K562 (cell line): ENCODE results near the gene JAKMIP2. TPM values are rescaled to one million over a fixed set of nuclear protein-coding genes. Genes with fewer than 3 reads are reported as not detected.

ENCODE experiments used
- ATAC-seq: fragments of 200-7000 bp; cut with Tn5 transposase; 3 replicates; pipeline ENCODE4 v1.9.1; 2020; ENCODE audit warnings: moderate library complexity
- BruUV-seq: library from RNA; stranded (reverse); fragments of 400-500 nt; replicated peaks from 2 replicates; lab custom pipeline; 2021; lab: Mats Ljungman, UMichigan
- CTCF ChIA-PET: fragments of 300-600 bp; formaldehyde crosslinking; extraction: SDS; loops from one replicate; lab custom pipeline; 2021; ENCODE audit warnings: low intra/inter-chr PET ratio; lab: Yijun Ruan, JAX
- POLR2A ChIA-PET: fragments of 300-600, 350-650 bp; sonication (Branson Sonifier 250); formaldehyde crosslinking; extraction: SDS; loops from one replicate; lab custom pipeline; 2021; ENCODE audit warnings: antibody characterized with exemption, inconsistent platforms; lab: Yijun Ruan, JAX
- DNase-seq, 4 experiments: peaks; one replicate each; pipeline versions ENCODE4 v3.0.0 to v3.0.0-alpha.2; 2011 to 2018; ENCODE audit warnings: low spot score in 3 of 4, mixed read lengths in 3 of 4; ENCODE audit errors: extremely low read depth in 1 of 4
- FAIRE-seq: peaks from 2 replicates; lab custom pipeline; 2011; peaks lifted over from hg19 to GRCh38; lab: Jason Lieb, UNC
- H2AFZ ChIP-seq: 2 replicates; pipeline ENCODE4 v1.6.0; 2011; ENCODE audit warnings: low read depth, low read length, control low read depth, inconsistent platforms
- H3K27ac ChIP-seq: fragments of 200-600 bp; 3 replicates; pipeline ENCODE4 v1.8.0; 2011; ENCODE audit warnings: low read depth, mild to moderate bottlenecking, control low read depth, inconsistent platforms, low read length, moderate library complexity, mixed read lengths; ENCODE audit errors: extremely low read depth
- H3K27me3 ChIP-seq, 2 experiments: fragments of 300-600 bp in 1 of 2; 2 replicates in 1 of 2; 3 replicates in 1 of 2; pipeline versions ENCODE4 v1.6.0 to v1.8.0; 2011; ENCODE audit warnings: inconsistent platforms in 2 of 2, low read length in 2 of 2, mild to moderate bottlenecking in 1 of 2, mixed read lengths in 1 of 2, moderate library complexity in 1 of 2; ENCODE audit not compliant: control insufficient read depth in 2 of 2, insufficient read depth in 2 of 2
- H3K36me3 ChIP-seq: fragments of 300-600 bp; 3 replicates; pipeline ENCODE4 v1.8.0; 2011; ENCODE audit warnings: mild to moderate bottlenecking, low read length, inconsistent platforms; ENCODE audit not compliant: control insufficient read depth, insufficient read depth
- H3K4me1 ChIP-seq, 2 experiments: fragments of 200-600 bp in 1 of 2; replicated peaks in 1 of 2; 2 replicates in 1 of 2; 3 replicates in 1 of 2; pipeline versions ENCODE4 v1.5.1 to v1.8.0; 2011; ENCODE audit warnings: inconsistent platforms in 2 of 2, low read length in 2 of 2, mild to moderate bottlenecking in 1 of 2, mixed read lengths in 1 of 2, moderate library complexity in 1 of 2; ENCODE audit not compliant: control insufficient read depth in 2 of 2, insufficient read depth in 2 of 2
- H3K4me2 ChIP-seq: 2 replicates; pipeline ENCODE4 v1.6.1; 2011; ENCODE audit warnings: low read length, control low read depth, inconsistent platforms, mixed read lengths; ENCODE audit not compliant: insufficient read depth
- H3K4me3 ChIP-seq: fragments of 200-600 bp; sonication (generic), shearing (Covaris generic); 2 replicates; pipeline ENCODE4 v1.5.1; 2016; ENCODE audit warnings: control low read depth, inconsistent platforms
- H3K79me2 ChIP-seq: fragments of 200-600 bp; 3 replicates; pipeline ENCODE4 v1.8.0; 2011; ENCODE audit warnings: low read length, inconsistent platforms; ENCODE audit not compliant: control insufficient read depth, insufficient read depth
- H3K9ac ChIP-seq, 2 experiments: 2 replicates each; pipeline versions ENCODE4 v1.6.0 to v1.6.1; 2011; ENCODE audit warnings: low read depth in 2 of 2, low read length in 2 of 2, control low read depth in 1 of 2, inconsistent platforms in 1 of 2, mild to moderate bottlenecking in 1 of 2, mixed read lengths in 1 of 2; ENCODE audit not compliant: insufficient read depth in 1 of 2
- H3K9me1 ChIP-seq: one replicate; pipeline ENCODE4 v1.6.0; 2011; ENCODE audit warnings: inconsistent platforms, mild to moderate bottlenecking, low read length, moderate library complexity; ENCODE audit not compliant: control insufficient read depth, insufficient read depth
- H3K9me3 ChIP-seq: replicated peaks from 2 replicates; pipeline ENCODE4 v1.5.1; 2011; ENCODE audit warnings: low read depth, low read length, inconsistent platforms; ENCODE audit not compliant: control insufficient read depth, insufficient read depth
- H4K20me1 ChIP-seq: replicated peaks from 2 replicates; pipeline ENCODE4 v1.6.1; 2011; ENCODE audit warnings: low read length, inconsistent platforms, mixed read lengths; ENCODE audit not compliant: control insufficient read depth, insufficient read depth
- CTCFL ChIP-seq: IDR thresholded peaks from 2 replicates; pipeline ENCODE4 v1.6.1; 2011; ENCODE audit warnings: borderline replicate concordance, low read depth, mild to moderate bottlenecking, moderate library complexity, low read length; ENCODE audit not compliant: insufficient read depth, poor library complexity, severe bottlenecking
- ELF1 ChIP-seq: fragments of 200-800 bp; sonication (Bioruptor generic); IDR thresholded peaks from 2 replicates; pipeline ENCODE4 v1.6.1; 2016; ENCODE audit warnings: missing genetic modification characterization, missing compliant biosample characterization
- GABPA ChIP-seq: fragments of 200-800 bp; sonication (Bioruptor generic); conservative IDR thresholded peaks from 2 replicates; pipeline ENCODE4 v1.6.1; 2016; ENCODE audit warnings: low read depth, missing genetic modification characterization, missing compliant biosample characterization
- HBP1 ChIP-seq: fragments of 450-650 bp; formaldehyde crosslinking; IDR thresholded peaks from 2 replicates; pipeline ENCODE4 v1.4.0; 2022; ENCODE audit warnings: missing genetic modification characterization
- HCFC1 ChIP-seq: IDR thresholded peaks from 2 replicates; pipeline ENCODE4 v1.6.1; 2012; ENCODE audit warnings: low read depth, low read length, improper control_type of control experiment
- TEAD1 ChIP-seq, 2 experiments: fragments of 450-650 bp in 1 of 2; sonication (generic) in 1 of 2; formaldehyde crosslinking; IDR thresholded peaks; 2 replicates each; pipeline versions ENCODE4 v1.4.0 to v1.8.0; 2020 to 2022; ENCODE audit warnings: mild to moderate bottlenecking in 2 of 2, missing genetic modification reagents in 1 of 2
- USF1 ChIP-seq: sonication (generic); formaldehyde crosslinking; IDR thresholded peaks from 2 replicates; pipeline ENCODE4 v1.9.0; 2022; ENCODE audit warnings: mild to moderate bottlenecking, missing genetic modification reagents
- ZNF354B ChIP-seq: fragments of 250-450 bp; sonication (Bioruptor Pico); IDR thresholded peaks from 2 replicates; pipeline ENCODE4 v1.4.0; 2020
- WGBS: fragments of 100-300 bp; shearing (Covaris generic); methylation state at CpG from one replicate; pipeline ENCODE4 v1.1.6; 2016; ENCODE audit warnings: low coverage, mixed read lengths; ENCODE audit not compliant: insufficient coverage; ENCODE audit errors: missing lambda C conversion rate; 5-methylcytosine and 5-hydroxymethylcytosine counted together
- in situ Hi-C: fragments of 300-500 bp; cut with MboI; formaldehyde crosslinking; loops from 4 replicates; pipeline ENCODE4 v1.15.0; 2018; ENCODE audit warnings: inconsistent platforms, mixed read lengths
- intact Hi-C: fragments of 100-400 bp; cut with micrococcal nuclease; formaldehyde crosslinking; loops from 2 replicates; pipeline ENCODE4 v1.14.2; 2022
- polyA plus RNA-seq, 8 experiments: library from polyadenylated mRNA; depleted of rRNA in 4 of 8; stranded (reverse) in 5 of 8; unstranded in 3 of 8; fragments of >200 nt; fragmentation: Nextera tagmentation in 2 of 8; fragmentation: Illumina TruSeq in 1 of 8; extraction: Ambion mirVana in 2 of 8; extraction: Trizol in 1 of 8; gene quantifications; 2 replicates each; pipeline versions ENCODE4 v1.2.1 to v1.2.3, GENCODE V29; 2011 to 2014; ENCODE audit warnings: inconsistent platforms in 1 of 8, missing spikeins in 1 of 8
- total RNA-seq, 7 experiments: library from RNA; depleted of rRNA in 6 of 7; stranded (reverse); fragments of >200 nt in 6 of 7; fragmentation: Illumina TruSeq in 2 of 7; extraction: Trizol in 2 of 7; gene quantifications; 2 replicates each; pipeline versions ENCODE4 v1.2.1 to v1.2.3, GENCODE V29; 2011 to 2021; ENCODE audit warnings: low replicate concordance in 1 of 7
- TF ChIP-seq, protein P1 (sequence below): fragments of 250-450 bp; sonication (Bioruptor Pico); IDR thresholded peaks from 2 replicates; pipeline ENCODE4 v1.5.1; 2021; ENCODE audit warnings: mild to moderate bottlenecking
- TF ChIP-seq, protein P2 (sequence below): fragments of 450-650 bp; IDR thresholded peaks from 2 replicates; pipeline ENCODE4 v1.6.1; 2017; ENCODE audit warnings: antibody characterized with exemption

Gene JAKMIP2
- total and polyA plus RNA-seq, 9 of the 15 experiments (the other 6 are each of a cell fraction or from before 2014, with no cell fraction given) = not detected

DNA sequence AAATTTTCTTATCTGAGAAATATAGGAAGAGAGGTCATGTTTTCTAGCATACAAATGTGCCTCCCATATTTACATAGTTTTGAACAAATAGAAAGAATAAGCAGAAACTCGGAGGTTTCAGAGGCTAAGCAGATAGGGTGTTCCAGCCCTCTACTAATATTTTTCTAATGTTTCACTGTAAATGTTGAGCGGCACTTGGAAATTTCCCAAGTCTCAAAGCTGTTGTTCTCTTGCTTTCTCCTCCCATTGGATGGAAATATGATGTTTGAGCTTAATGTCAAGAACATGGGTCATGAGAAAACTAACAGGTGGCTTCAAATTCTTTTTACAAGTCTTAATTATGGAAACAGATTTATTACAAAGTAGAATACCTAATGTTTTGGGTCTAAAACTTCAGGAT lies 43.8 kb upstream of the JAKMIP2 start:
- Histone ChIP-seq H3K9me1 (no peaks in the 10 kb centered on the region), H3K4me1 (no peaks in the 10 kb centered on the region), H2AFZ (no peak overlapping the region), H3K27me3 (no peaks in the 10 kb centered on the region), H4K20me1 (no peaks in the 10 kb centered on the region), H3K27ac (no peak overlapping the region), H3K9ac (no peak overlapping the region), H3K79me2 (no peaks in the 10 kb centered on the region), H3K4me2 (no peak overlapping the region), H3K36me3 (no peaks in the 10 kb centered on the region), H3K9me3 (no peaks in the 10 kb centered on the region), H3K4me3 (no peak overlapping the region)
- 0% methylated on average over 2 of the region's 2 CpGs for WGBS
- POLR2A ChIA-PET = no interaction called here
- DNase-seq = no peak
- BruUV-seq = no TSS peak
- TF ChIP-seq GABPA (tag) (no peak), HBP1 (CRISPR knock-in tag) (no peak), ELF1 (tag) (no peak), ZNF354B (no peak), USF1 (CRISPR knock-in tag) (no peak), TEAD1 (CRISPR knock-in tag; IDR thresholded peaks at IDR 0.05) (no peak), CTCFL (no peak), HCFC1 (no peak)
- TF ChIP-seq, protein P1, sequence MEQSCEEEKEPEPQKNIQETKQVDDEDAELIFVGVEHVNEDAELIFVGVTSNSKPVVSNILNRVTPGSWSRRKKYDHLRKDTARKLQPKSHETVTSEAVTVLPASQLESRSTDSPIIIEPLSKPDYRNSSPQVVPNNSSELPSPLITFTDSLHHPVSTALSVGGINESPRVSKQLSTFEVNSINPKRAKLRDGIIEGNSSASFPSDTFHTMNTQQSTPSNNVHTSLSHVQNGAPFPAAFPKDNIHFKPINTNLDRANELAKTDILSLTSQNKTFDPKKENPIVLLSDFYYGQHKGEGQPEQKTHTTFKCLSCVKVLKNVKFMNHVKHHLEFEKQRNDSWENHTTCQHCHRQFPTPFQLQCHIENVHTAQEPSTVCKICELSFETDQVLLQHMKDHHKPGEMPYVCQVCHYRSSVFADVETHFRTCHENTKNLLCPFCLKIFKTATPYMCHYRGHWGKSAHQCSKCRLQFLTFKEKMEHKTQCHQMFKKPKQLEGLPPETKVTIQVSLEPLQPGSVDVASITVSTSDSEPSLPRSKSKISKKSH (CRISPR knock-in tag) = no peak
- TF ChIP-seq, protein P2, sequence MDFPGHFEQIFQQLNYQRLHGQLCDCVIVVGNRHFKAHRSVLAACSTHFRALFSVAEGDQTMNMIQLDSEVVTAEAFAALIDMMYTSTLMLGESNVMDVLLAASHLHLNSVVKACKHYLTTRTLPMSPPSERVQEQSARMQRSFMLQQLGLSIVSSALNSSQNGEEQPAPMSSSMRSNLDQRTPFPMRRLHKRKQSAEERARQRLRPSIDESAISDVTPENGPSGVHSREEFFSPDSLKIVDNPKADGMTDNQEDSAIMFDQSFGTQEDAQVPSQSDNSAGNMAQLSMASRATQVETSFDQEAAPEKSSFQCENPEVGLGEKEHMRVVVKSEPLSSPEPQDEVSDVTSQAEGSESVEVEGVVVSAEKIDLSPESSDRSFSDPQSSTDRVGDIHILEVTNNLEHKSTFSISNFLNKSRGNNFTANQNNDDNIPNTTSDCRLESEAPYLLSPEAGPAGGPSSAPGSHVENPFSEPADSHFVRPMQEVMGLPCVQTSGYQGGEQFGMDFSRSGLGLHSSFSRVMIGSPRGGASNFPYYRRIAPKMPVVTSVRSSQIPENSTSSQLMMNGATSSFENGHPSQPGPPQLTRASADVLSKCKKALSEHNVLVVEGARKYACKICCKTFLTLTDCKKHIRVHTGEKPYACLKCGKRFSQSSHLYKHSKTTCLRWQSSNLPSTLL = no peak
- ATAC-seq = no peak
- intact Hi-C loops (no loop called here), in situ Hi-C loops (no loop called here)
- FAIRE-seq = no peak
- CTCF ChIA-PET = no interaction called here
